Measurements from ENCODE around the gene KIAA1671.

- TF ChIP-seq REST (IDR thresholded peaks at IDR 0.05; ENCODE audit: low read depth, low read length): no peak
- no peak for TF ChIP-seq POLR2AphosphoS5 (IDR thresholded peaks at IDR 0.05; ENCODE audit: low read depth, low read length)
- TF ChIP-seq CTCF (IDR thresholded peaks at IDR 0.05): peak; percentile 86
- no peak for TF ChIP-seq RFX5 (IDR thresholded peaks at IDR 0.05; ENCODE audit: low read length)
- TF ChIP-seq TEAD4 (IDR thresholded peaks at IDR 0.05; ENCODE audit: borderline replicate concordance, insufficient read depth): no peak
- TF ChIP-seq CHD2 (IDR thresholded peaks at IDR 0.05; ENCODE audit: low read length, partially characterized antibody): no peak
- TF ChIP-seq TAF1 (IDR thresholded peaks at IDR 0.05; ENCODE audit: borderline replicate concordance, low read depth, low read length): no peak
These were observed 13.7 kb upstream of the KIAA1671 start for GRCh38 chr22:24938741-24939341.
